GM18520 (cell line): ENCODE measurements around the gene ATP13A2.
"Not testable (repeated sequence)": the region's sequence is repeated elsewhere in the genome, so short reads cannot be mapped to it uniquely, and the experiment has no call there.

Experiments
- ATAC-seq: cut with Tn5 transposase; IDR thresholded peaks from one replicate; pipeline ENCODE4 v1.9.1; 2021; ENCODE audit not compliant: unreplicated experiment

The ATP13A2 gene

DNA sequence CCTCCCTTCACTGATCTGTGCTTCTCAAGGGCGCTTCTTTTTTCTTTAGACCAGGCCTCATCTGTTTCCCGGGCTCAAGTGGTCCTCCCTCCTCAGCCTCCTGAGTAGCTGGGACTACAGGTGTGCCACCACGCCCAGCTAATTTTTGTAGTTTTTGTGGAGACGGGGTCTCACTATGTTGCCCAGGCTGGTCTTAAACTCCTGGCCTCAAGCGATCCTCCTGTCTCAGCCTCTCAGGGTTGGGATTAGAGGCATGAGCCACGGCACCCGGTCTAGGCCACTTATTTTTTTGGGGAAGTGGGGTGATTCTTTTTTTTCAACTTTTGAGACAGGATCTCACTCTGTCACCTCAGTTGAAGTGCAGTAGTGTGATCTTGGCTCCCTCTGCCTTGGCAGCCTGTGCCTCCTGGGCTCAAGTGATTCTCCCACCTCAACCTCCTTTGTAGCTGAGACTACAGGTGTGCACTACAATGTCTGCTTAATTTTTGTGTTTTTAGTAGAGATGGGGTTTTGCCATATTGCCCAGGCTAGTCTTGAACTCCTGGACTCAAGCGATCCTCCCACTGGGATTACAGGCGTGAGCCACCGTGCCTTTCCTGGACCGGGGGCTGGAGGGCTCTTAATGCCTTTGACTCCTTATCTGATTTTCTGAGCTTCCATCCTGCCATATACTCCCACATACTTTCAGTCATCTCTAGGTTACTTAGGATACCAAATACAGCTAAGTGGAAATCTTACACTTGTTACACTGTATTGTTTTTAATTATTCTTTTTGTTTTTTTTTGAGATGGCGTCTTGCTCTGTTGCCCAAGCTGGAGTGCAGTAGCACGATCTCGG, 50.2 kb downstream of the ATP13A2 start:
- ATAC-seq, result no peak

DNA sequence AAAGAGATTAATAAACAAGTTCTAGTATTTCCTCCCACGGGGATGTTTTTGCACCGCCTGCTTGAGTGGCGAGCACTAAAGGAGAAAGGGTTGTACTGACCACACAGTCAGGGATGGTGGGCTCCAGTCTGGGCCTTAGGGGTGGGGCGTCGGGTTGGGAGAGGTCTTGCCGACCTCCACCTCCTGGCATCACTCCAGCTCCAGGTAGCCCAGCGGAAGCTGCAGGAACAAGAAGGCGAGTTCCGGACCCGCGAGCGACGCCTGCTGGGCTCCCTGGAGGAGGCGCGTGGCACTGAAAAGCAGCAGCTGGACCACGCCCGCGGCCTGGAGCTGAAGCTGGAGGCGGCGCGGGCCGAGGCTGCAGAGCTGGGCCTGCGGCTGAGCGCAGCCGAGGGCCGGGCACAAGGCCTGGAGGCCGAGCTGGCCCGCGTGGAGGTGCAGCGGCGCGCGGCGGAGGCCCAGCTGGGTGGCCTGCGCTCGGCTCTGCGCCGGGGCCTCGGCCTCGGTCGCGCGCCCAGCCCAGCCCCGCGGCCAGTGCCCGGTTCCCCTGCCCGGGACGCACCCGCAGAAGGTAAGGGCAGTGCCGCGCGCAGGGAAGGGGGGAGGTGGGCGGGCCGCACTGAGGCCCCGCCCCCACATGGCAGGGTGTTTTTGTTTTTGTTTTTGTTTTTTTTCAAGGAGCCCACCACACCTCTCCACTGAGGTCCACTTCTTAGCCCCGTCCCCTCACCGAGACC, 51.0 kb downstream of the ATP13A2 start:
- ATAC-seq, result no peak

DNA sequence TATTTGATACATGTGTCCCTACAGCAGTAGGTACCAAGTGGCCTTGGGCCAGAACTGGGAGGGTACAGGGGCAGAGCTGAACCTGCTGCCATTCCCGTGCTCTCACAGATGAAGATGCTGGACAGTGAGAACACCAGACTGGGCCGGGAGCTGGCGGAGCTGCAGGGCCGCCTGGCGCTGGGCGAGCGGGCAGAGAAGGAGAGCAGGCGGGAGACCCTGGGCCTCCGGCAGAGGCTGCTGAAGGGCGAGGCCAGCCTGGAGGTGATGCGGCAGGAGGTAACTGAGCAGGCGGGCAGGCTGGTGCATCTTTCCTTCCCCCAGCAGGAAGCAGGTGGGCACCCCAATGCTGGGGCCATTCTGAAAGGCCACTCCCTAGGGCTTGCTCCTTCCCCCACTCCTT, 53.3 kb downstream of the ATP13A2 start:
- ATAC-seq, result no peak

DNA sequence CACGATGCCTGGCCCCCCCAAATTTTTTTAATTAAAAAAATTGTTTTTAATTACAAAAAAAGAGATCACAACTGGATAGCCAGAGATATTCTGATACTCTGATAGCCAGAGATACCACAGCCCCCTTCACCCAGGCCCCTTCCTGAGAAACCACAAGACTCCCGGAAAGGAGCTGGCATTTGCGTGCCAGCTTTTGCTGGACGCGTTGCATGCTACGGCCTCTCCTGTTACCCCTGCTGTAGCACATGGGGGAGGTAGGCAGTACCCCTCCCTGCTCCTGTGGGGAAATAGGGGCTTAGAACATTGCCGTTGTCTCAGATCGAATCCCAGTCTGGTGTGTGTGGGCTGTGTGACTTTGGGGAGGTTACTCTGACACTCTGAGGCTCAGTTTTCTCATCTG, 54.0 kb downstream of the ATP13A2 start:
- no peak for ATAC-seq

DNA sequence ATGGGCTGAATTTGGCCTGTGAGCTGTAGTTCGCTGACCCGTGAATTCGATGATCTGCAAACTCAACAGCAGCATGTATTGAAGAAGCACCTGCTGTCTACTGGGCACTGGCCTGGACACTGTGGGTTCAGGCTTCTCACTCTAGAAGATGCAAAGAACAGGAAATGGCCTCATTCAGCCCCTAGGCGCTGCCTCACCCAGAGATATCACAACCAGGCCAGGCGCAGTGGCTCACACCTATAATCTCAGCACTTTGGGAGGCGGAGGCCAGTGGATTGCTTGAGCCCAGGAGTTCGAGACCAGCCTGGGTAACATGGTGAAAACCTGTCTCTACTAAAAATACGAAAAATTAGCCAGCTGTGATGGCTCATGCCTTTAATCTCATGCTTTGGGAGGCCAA, 55.0 kb downstream of the ATP13A2 start:
- no peak for ATAC-seq

DNA sequence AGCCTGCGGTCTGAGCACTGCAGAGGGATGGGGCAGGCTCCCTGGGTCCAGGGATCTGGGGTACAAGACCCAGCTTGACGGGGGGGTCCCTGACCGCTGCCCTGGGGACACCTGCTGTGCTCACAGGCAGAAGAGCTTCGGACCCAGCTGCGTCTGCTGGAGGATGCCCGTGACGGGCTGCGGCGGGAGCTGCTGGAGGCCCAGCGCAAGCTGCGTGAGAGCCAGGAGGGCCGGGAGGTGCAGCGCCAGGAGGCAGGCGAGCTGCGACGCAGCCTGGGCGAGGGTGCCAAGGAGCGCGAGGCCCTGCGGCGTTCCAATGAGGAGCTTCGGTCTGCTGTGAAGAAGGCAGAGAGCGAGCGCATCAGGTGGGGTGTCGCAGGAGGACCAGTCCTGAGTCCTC, 56.5 kb downstream of the ATP13A2 start:
- no peak for ATAC-seq

DNA sequence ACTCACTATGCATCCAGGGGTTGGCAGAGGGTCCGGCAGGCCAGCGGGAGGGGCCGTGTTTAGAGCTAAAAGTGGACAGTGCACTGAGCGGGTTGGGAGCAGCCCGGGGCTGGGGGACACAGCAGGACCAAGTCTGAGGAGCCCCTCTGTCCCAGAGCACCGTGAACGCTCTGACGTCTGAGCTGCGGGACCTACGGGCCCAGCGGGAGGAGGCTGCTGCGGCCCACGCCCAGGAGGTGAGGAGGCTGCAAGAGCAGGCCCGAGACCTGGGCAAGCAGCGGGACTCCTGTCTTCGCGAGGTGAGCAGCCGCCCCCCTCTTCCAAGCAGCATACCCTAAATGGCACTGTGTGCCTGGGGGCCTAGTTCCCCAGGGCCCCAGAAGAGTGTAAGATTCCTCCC, 57.1 kb downstream of the ATP13A2 start:
- no peak for ATAC-seq

DNA sequence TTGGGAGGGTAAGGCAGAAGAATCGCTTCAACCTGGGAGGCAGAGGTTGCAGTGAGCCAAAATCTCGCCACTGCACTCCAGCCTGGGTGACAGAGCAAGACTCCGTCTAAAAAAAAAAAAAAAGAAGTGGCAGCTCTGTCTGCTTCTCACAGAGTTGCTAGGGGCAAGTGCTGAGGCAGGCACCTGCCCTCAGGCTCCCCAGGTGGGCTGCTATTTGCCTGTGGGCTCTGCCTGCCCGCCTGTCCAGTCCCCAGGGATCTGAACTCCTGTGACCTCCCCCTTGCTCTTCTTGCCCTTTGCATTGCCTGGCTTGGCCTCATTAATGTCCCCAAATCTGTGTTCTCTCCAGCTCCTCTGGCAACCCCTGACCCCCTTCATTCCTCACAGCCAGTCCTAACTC, 59.4 kb downstream of the ATP13A2 start:
- not testable (repeated sequence) for ATAC-seq

DNA sequence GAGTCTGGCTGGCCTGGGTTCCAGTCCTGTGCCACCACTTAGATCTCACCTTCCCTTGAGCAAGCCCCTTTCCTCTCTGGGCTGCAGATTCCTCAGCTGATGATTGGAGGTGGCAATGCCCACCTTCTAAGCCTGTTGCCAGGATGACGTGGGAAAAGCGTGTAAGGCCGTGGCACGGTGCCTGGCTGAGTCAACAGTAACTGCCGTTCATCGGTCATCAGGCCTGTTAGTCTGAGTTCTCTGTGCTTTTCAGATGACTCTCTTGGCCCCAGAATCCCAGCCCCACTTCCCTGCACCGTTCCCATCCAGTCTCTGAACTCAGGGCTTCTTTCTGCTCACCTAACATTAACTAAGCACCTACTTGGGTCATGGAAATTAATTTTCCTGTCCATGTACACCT, 62.7 kb downstream of the ATP13A2 start:
- not testable (repeated sequence) for ATAC-seq

DNA sequence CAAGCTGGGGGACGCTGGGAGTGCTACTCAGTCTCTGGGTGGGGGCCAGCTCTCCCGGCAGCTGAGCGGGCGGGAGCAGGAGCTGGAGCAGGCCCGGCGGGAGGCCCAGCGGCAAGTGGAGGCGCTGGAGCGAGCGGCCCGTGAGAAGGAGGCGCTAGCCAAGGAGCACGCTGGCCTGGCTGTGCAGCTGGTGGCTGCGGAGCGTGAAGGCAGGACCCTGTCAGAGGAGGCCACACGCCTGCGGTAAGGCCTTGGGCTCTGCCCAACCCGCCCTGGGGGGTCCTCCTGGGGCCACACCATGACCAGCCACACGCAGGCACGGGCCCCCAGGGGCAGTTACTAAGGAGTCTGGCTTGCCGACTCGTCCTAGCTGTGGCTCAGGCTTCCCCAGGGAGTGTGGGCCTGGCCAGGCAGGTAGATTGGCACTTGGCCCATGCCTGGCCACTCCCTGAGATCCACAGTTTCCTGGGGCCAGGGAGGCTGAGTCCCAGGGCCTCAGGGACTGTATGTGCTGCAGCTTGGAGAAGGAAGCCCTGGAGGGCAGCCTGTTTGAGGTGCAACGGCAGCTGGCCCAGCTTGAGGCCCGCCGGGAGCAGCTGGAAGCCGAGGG, 63.3 kb downstream of the ATP13A2 start:
- ATAC-seq, result not testable (repeated sequence)

DNA sequence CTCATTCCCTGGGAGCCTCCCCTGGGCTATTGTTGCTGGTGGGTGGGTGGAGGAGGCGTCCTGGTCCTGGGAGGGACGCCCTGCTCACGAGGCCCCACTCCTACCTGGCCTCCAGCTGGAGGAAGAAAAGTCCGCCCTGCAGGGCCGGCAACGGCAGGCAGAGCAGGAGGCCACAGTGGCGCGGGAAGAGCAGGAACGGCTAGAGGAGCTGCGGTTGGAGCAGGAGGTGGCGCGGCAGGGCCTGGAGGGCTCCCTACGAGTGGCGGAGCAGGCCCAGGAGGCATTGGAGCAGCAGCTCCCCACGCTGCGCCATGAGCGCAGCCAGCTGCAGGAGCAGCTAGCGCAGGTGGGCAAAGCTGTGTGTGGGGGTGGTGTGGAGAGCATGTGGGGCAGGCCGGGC, 65.1 kb downstream of the ATP13A2 start:
- ATAC-seq, result no peak

DNA sequence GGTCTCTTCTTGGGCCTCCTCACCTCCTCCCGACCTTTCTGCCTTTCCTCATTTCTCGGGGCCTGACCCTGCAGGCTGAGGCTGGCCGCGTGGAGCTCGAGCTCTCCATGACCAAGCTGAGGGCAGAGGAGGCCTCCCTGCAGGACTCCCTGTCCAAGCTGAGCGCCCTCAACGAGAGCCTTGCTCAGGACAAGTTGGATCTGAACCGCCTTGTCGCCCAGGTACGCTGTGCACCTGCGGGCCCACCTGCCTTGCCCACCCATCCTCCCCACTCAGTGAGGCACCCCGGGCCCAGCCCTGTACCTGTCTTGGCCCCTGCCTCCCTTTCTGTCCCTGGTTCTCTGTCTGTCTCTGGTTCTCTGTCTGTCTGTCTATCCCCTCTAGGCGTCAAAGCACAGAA, 65.5 kb downstream of the ATP13A2 start:
- not testable (repeated sequence) for ATAC-seq

DNA sequence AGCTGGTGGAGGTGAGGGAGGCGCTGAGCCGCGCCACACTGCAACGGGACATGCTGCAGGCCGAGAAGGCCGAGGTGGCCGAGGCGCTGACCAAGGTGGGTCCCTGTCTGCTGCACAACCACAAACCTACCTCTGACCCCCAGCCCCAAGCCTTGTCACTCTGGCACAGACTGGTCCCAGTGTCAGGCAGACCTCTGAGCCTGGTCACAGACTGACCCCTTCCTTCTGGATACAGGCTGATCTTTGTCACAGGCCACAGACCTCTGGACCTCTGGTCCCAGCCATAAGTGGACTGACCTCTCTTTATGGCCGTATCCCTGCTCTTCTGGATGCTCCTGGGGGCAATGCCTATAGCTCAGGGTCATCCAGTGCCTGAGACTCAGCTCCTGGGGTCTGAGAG, 66.2 kb downstream of the ATP13A2 start:
- not testable (repeated sequence) for ATAC-seq

DNA sequence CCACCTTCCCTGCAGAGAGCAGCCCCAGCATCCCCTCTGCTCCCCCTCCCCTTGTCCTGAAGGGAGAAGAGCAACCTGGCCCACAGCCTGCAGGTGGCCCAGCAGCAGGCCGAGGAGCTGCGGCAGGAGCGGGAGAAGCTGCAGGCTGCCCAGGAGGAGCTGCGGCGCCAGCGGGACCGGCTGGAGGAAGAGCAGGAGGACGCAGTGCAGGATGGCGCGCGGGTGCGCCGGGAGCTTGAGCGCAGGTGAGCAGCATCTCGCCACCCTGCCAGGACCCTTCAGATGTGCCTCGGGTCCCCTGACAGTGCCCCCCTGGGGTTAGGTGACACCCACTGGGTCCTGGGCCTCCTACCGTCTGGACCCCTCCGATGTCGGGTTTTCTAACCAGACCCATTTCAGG, 67.7 kb downstream of the ATP13A2 start:
- no peak for ATAC-seq

DNA sequence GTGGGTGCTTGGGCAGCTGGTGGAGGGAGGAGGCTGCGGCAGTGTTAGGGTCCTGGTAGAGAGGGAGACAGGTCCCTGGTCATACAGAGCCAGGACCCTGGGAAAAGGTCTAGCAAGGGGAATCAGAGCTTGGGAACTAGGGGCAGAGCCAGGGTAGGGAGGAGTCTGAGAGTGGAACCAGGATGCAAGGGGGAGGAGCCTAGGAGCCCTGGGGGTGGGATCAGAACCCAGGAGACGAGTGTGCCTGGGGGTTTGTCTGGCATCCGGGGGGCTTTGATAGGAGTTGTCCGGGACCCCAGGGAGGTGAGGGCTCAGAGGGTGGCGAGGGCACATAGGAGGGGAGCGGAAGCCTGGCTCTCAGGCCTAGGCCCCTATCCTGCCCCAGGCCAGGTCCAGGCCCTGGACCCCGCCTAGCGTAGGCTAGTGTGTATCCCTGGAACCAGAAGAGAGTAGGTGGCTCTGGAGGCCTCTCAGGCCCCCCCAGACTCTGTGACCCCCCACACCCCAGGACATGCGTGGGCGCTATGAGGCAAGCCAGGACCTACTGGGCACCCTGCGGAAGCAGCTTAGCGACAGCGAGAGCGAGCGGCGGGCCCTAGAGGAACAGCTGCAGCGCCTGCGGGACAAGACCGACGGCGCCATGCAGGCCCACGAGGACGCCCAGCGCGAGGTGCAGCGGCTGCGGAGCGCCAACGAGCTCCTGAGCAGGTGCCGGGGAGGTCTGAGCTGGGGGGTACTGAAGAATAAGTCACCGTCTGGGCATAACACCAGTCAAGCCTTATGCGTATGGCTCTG, 72.1 kb downstream of the ATP13A2 start:
- ATAC-seq, result not testable (repeated sequence)

DNA sequence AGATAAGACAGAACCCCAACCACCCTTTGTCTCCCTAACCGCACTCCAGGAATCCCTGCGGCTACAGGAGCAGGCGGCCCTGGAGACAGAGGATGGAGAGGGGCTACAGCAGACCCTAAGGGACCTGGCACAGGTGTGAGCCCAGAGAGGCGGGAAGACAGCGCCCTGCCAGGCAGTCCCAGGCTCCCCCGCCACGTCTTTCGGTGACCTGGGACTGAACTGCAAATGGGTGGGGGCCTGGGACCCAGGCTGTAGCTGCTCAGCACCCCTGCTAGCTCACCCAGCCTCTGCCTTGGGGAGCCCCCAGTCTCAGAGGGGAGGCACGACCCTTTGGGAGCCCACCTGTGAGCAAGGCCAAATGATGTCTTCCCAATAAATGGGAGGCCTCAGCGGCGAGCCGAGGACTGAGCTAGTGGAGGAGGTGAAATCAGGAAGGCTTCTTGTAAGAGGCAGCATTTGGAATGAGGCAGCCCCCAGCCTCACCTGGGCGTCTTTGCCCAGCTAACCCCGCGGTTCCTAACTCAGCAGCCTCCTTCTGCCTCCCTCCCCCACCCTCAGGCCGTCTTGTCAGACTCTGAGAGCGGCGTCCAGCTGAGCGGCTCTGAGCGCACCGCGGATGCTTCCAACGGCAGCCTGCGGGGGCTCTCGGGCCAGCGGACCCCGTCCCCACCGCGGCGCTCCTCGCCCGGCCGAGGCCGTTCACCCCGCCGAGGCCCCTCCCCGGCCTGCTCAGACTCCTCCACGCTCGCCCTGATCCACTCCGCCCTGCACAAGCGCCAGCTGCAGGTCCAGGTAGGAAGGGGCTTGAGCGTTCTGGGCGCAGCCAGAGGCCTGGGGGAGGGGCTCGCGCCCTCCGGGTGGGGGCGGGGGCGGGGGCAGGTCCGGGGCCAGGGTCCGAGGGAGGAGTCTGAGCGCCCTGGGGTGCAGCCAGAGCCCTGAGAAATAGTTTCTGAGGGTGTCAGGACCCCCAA, 73.1 kb downstream of the ATP13A2 start:
- ATAC-seq, result no peak

DNA sequence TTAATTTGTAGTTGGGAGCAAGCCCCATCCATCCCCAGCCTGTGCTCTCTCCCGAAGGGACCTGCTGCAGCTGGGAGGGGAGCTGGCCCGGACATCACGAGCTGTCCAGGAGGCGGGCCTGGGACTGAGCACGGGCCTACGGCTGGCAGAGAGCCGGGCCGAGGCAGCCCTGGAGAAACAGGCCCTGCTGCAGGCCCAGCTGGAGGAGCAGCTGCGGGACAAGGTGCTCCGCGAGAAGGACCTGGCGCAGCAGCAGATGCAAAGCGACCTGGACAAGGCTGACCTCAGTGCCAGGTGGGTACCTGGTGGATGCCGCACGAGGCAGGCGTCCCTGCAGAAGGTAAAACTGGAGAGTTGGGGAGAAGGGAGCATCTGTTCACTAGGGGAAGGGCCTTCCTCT, 75.1 kb downstream of the ATP13A2 start:
- ATAC-seq, result not testable (repeated sequence)
